ENCODE data around the gene NEK3. TPM values are rescaled to one million over a fixed set of nuclear protein-coding genes. Genes with fewer than 3 reads are reported as not detected.
"Not testable (repeated sequence)": the region's sequence is repeated elsewhere in the genome, so short reads cannot be mapped to it uniquely, and the experiment has no call there.

Gene NEK3, protein sequence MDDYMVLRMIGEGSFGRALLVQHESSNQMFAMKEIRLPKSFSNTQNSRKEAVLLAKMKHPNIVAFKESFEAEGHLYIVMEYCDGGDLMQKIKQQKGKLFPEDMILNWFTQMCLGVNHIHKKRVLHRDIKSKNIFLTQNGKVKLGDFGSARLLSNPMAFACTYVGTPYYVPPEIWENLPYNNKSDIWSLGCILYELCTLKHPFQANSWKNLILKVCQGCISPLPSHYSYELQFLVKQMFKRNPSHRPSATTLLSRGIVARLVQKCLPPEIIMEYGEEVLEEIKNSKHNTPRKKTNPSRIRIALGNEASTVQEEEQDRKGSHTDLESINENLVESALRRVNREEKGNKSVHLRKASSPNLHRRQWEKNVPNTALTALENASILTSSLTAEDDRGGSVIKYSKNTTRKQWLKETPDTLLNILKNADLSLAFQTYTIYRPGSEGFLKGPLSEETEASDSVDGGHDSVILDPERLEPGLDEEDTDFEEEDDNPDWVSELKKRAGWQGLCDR
- polyA plus RNA-seq (2013, experiment 1 of 2; ENCODE audit: insufficient read length): 16.2 TPM
- polyA plus RNA-seq (2013, experiment 2 of 2; ENCODE audit: insufficient read length): 16.8 TPM

DNA sequence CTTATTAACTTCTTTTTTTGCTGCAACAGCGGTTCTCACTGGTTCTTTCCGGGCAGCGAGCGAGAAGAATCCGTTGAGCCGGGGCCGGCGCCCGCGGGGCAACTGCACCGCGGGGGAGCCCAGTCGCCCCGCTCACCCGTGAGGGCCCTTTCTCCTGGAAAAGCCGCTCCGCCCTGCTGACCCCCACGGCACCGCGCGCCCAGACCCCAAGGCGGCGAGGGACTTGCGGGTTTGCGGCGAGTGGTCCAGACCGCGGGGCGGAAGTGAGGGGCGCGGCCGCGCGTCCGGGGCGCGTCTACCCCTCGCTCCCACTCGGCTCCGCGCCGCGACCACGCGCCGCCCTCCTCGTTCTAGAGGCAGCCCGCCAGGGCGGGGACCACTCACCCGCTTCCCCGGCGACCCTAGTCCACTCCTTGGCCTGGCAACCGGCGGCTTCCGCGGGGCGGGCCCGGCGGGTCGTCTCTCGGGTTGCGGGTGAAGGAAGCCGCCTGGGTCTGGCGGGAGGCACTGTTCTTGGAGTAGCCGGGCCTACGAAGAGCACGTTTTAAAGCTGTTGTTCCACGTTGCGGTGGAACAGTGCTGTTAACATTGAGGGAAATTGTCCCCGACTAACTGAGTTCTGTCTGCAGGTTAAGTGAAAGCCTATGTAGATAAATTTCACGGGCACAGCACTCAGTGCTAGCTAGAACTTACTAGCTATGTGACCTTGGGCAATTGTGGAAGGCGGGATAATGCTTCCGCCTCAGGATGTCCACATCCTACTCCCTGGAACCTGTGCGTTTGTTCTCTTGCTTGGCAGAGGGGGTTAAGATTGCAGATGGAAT lies at the start of gene NEK3:
Gene NEK3, minus strand, starts transcription at position 439 of the 824 bp plus-strand sequence. CDS start 3,406 bp downstream, outside the sequence.
- peak; percentile 65 for DNase-seq

DNA sequence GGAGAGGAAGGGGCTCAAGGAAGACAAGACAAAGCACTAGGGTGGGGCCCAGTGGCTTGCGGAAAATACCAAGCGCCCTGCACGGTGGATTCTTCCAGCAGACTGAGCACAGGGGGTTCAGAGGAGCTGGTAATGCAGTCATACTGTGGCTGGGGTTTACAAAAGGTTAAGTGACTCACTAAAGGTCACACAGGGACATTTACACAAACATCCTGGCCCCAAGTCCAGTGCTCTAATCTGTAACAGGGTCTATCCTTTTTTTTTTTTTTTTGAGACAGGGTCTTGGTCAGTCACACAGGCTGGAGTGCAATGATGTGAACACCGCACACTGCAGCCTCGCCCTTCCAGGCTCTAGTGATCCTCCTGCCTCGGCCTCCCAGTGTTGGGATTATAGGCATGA lies 49.0 kb upstream of the NEK3 start:
- DNase-seq: not testable (repeated sequence)

DNA sequence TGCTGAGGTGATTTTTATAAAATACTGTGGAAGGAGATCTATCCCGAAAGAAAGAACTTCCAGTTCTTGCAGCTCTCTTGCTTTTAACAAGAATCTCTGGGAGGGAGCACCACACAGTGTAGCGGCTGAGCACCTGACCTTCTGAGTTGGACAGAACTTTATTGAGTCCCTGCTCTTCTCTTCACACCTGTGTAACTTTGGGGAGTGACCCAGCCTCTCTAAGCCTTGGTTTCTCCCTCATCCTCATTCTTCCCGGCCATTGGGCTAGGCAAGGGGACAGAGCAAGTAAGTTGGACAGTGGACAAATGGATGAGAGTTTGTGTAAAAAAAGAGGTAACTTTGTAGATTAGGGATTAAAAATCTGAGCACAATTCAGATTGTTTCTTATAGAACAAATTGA lies 48.5 kb upstream of the NEK3 start:
- DNase-seq: not testable (repeated sequence)

DNA sequence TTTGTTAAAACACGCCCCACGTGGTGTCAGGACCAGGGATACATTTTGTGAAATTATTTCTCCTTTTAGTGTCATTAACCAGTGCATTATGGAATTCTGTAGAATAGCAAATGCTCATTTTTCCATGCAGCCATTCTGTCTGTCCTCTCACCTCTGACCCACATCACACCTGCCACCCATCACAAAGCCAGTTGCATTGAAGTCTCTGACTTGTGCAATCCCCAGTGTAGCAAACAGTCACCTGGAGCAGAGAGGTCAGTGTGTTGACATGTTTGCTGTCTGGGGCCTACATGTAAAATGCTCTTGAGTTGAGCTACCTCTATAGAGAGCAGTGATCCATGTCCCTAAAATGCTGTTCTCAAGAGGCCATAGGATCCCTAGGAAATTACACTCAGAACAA lies 47.9 kb upstream of the NEK3 start:
- not testable (repeated sequence) for DNase-seq

DNA sequence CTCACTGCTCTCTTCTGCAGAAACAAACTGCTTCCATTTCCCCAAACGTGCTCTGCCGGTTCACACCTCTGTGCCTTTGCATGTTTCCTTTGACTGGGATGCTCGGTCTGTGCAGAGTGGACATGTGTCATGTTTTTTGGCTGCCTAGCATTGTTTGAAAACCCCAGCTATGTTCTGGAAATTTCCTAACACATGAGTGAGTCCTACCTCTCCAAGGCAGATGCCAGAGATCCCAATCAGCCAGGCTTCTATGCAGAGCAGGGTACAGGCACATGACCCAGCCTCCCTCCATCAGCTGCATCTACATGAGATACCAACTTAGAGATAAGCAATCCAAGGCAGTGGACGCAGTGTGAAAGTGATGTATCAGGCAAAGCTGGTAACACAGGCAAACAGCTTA lies 45.1 kb upstream of the NEK3 start:
- peak; percentile 6 for DNase-seq

DNA sequence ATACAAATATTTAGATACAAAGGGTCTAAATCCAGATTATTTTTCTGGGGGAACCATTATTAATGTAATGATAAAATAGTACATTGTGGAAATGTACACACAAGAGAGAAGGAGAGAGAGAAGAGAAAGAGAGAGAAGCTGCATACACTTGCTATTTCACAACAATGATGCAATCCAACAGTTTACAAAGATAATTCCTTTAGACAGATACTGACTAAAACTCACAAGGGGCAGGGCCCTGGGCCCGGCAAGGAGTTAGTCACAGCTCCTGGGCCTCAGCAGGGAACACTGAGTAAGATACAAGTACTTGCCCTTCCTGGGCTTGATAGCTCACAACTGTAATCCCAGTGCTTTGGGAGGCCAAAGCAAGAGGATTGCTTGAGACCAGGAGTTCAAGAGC lies 44.5 kb upstream of the NEK3 start:
- DNase-seq: peak; percentile 80

DNA sequence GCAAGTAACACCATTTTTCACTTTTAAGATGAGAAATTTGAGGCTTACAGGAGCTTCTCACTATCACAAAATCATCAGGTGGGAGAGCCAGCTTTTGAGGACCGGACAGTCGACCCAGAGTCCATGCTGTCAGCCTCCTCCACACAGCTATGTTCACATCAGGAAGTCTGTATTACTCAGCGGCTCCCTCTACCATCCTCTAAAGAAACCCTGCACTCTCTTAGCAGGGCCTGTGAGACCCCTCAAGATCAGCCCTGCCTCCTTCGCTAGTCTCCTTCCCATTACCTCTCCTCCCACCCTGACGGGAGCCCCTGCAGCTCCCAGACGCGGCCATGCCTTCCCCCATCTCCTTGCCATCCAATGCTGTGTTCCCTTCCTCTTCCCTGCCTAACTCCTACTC lies 43.1 kb upstream of the NEK3 start:
- DNase-seq: not testable (repeated sequence)

DNA sequence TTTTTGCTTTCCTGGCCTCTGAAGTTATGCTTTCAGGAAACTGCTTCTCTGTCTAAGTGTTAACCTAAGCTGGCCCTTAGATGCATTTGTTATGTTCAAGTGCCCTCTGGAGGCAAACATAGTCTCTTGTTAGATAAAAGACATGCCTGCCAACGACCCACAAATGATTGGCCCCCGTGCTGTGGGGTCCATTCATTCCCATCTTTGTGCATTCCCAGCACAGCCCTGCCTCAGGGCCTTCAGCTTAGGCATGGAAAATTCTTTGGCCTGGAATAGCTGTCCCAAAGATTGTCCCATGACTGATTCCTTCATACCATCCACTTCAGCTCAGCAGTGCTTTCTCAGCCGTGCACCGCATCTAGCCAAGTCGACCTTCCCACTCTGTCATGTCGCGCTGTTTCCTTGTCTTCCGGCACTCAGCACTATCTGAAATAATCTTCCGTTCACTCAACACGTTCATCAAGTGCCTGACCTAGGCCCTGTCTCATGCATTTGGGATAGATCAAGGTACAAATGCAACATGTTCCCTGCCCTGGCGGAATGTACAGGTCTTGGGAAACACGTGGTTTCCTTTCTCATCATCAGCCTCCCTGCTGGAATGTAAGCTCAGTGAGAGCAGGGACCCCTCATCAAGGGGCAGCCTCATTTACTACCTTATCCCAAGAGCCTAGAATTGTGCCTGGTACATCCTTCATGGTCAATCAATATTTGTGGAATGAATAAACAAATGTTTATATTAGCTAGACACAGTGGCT lies 42.2 kb upstream of the NEK3 start:
- peak; percentile 44 for DNase-seq

DNA sequence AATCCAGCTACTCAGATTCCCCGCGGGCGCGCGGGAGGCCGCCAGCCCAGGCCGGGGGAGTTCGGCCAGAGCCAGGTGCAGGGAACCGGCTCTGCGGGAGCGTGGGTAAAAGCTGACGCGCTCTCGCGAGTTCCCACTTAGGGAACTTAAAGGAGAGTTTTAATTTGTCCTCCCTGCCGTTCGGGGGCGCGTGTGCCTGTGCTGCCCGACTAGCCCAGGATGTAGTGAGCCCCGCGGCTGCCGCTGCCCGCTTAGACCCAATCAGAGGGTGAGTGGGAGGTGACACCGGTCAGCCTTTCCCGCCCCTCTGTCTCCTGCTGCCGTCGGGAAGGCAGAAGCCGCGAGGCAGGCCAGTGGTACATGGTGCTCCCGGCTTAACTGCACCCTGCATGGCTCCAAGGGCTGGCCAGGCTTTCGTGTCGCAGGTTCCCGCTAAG lies 36.0 kb upstream of the NEK3 start:
- DNase-seq: peak; percentile 80

DNA sequence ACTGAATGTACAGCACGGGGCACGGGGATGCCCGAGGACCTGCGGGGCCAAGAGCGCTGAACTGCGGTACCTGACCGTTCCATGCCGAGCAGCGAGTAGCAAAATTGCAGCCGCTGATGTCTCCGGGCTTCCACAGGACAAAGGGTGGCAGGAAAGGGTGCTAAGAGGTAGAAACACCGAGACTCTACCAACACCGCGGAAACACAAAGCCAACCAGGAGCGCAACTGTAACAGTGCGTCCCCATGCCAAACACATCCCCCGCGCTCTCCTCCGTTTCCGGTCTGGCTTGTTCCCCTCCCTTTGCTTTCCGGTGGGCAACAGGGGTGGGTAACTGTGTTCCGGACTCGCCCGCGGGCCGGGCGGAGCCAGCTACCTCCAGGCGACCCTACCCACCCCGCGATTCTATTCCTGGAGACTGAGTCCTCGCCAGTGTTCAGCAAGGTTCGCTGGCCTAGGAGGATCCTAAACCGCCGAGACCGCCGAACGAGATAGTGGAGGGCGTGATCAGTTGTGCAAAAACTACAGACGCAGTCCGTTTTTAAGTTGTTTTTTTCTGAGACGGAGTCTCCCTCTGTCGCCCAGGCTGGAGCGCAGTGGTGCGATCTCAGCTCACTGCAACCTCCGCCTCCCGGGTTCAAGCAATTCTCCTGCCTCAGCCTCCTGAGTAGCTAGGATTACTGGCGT lies 34.9 kb upstream of the NEK3 start:
- DNase-seq: peak; percentile 84

DNA sequence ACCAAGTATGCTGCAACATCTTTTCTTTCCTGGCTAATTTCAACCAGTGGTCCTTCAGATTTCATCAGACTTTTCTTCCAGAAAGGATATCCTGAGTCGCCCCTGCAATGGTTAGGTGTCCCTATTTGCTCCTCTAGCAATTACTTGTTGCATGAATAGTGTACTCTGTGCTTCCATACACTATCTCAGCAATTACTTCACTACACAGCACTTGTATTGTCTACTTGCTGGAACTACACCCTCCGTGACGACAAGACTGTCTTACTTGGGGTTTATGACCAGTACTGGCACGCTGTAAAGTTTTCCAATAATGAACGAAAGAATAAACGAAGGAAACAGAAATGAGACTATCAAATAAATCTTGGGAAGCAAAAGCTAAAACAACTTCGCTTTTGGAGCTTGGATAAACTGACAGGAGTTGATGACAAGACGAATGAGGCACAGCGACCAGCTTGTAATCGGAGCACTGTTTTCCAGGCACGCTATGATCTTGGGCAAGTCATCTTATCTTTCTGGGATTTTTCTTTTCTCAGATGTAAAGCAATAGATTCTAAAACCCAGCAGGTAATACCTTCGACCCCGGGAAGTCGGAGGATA lies 34.3 kb upstream of the NEK3 start:
- peak; percentile 9 for DNase-seq

DNA sequence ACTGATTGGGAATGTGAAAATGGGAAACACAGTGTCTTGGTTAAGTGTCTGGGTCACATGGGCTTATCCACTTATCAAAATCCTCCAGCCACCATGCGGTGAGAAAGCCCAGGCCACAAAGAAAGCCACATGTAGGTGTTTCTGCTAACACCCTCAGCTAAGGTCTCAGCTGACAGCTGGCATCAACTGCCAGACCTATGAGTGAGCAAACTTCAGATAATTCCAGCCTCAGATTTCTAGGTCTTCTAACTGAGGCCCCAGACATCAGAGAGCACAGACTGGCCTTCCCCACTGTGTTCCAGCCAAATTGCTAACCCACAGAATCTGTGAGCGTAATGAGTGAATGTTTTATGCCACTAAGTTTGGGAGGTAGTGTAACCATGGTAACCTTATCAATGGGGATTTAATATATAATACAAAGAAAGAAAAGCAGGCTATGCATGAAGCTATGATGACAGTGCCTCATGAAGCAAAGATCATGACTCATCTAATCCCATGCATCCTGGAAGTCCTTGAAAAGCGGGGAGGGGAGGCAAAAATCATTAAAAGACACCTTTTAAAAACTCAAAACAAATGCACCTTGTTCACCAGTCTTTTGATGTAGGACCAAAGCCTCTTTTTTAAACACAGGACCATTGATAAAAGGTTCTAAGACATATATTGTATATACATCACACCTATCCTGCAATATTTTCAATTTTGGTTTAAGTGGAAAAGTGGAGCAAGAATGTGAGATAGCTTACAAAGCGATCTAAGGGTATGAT lies 28.2 kb upstream of the NEK3 start:
- peak; percentile 5 for DNase-seq

DNA sequence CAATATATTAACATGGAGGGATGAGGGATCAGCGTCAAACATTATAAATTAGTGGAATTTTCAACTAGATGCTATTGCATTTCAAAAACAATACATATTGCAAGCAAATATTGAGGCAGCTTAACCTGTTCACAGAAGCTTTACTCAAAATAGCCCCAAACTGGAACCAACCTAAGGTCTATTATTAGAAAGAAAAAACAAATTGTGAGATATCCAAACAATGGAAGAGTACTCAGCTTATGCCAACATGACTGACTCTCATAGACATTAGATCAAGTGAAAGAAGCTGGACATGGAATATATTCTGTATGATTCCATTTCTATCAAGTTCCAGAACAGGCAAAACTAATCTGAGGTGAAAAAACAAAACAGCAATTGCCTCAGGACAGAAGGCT lies 27.6 kb upstream of the NEK3 start:
- DNase-seq: no peak

DNA sequence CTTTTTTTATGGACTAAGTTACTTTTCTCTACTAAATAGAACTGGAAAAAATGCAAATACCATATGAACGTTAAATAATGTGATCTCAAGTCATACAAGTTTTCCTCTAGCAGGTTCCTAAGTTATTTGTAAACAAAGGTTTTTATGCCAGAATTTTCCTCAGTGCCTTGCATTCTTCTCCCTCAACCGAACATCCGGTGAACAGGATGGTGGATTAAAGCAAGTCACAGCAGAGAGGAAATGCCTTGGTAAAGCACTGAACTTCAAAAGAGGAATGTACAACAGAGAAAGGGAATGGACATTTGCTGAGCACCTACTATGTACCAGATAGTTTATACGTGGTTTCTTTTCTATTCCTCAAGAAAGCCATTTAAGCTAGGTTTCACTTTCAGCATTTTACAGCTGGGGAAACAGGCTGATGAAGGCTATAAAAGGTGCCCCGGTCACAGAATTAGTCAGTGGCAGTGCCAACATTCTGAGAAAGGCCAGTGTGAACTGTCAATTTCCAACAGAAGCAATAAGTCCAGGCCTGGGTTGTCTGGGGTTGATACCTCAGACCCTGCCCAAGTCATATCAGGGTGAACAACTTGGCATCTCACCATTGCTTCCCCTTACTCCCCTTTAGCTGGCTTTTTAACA lies 22.0 kb upstream of the NEK3 start:
- not testable (repeated sequence) for DNase-seq

DNA sequence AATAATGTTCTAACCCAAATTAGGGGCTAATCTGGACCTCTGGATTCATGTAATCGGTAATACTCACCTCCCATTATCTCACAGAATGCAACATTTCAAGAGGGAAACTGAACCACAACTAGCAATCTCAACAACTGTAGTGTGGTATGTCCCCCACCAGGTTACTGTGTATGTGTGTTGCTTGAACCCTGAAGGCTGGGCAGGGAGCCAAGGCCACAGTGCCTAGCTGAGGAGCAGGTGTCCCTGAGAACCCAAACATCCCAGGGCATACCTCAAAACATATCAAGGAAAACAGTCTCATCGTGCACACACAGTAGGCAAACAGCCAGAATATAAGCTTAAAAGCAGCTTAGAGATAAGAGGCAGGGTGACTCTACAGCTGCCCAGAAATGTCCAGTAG lies 20.5 kb upstream of the NEK3 start:
- DNase-seq: no peak

DNA sequence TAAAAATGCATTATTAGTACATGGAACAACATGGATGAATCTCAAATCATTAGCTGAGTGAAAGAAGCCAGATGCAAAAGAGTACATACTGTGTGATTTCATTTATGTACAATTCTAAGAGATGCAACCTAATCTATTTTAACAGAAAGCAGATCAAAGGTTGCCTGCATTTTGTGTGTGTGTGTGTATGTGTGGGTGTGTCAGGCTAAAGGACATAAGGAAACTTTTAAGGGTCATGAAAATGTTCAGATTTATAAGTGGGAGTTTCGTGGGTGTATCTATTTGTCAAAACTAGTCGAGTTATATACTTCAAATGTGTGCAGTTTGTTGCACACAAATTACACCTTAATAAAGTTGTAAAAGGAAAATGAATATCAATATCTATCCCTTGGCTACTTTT lies 17.9 kb upstream of the NEK3 start:
- DNase-seq: no peak

DNA sequence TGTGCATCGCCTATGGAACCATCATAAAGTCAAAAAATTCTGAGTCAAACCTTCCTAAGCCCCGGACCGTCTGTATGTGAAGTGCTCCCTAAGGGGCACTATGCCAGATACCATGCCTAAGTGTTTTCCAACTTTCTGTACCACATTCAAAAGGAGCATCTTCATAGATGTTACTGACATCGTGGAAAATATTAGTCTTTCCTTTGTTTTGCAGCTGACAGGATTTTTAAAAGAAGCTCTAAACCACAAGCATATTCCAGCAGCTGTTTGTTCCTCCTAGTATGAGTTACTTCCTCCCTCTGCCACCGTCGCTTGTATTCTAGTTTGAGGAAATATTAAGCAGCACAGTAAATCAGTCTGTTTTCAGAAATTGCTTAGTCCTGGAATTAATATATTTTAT lies 14.6 kb upstream of the NEK3 start:
- not testable (repeated sequence) for DNase-seq

DNA sequence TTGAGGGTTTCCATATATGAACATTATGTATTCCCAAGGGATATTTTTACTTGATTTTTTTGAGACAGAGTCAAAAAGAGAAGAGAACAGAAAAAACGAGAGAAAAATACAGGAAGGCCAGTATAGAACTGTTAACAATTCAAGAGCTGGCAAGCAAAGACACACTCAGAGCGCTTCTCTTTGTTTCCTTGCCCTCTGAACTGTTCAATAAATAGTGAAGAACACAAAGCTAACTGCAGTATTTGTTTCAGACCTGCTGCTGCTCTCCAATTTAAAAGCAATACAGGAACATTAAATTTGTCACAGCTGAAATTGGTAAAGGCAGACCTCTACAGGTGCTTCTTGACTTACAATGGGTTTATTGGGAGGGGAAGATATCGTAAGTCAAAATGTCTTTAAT lies 14.0 kb upstream of the NEK3 start:
- DNase-seq: no peak

DNA sequence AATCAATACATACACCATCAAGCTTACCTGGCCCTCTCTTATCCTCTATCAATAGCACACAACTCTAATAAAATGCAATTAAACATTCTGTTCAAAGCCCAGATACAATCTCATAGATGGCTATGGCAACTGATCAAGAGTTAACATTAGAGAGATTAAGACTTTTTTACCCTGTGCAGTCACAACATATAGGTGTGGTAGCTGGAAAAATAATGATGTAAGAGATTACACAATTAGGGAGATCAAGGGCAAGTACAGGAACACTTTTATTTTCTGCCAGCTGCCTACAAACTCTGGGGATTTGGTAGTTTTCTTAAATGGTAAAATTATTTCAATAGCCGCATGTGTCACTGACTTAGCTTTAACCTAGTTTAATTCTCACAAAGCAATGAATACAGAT lies 12.3 kb upstream of the NEK3 start:
- DNase-seq: not testable (repeated sequence)

DNA sequence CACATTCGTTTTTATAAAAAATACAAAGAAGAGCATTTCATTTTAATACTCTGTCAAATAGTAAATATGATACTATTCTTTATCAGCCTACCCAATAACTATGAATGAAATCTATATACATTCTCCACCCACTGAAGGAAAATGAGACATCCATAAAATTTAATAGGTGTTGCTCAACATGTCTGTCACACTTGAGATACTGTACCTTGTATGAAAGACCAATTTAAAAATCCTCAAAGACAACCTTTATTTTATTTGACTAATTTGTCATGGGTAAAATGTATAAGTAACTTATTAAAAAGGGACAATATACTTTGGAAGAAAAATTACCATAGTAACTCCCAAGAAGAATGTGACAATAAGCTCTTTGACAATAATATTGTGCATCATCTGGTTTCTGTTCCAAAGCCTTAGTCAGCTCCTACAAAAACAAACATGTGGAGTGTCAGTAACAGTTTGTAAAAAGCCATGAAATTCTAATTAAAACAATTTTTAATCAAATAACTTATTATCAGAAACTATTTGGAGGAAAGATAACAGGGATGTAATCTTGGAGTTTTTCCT lies 11.5 kb upstream of the NEK3 start:
- not testable (repeated sequence) for DNase-seq

All from fibroblast of skin of abdomen (primary cell).